A673 (cell line): Measurements from ENCODE around the gene HTR3A. TPM values are rescaled to one million over a fixed set of nuclear protein-coding genes. Genes with fewer than 3 reads are reported as not detected.

Experiments used
- BruUV-seq: library from RNA; stranded (reverse); fragments of 400-500 nt; replicated peaks from 2 replicates; lab custom pipeline; 2021; lab: Mats Ljungman, UMichigan
- CTCF ChIA-PET: fragments of 300-600 bp; sonication (Branson Sonifier 250); formaldehyde crosslinking; loops from one replicate; lab custom pipeline; 2022; ENCODE audit warnings: antibody characterized with exemption; lab: Charles Lee
- POLR2A ChIA-PET: fragments of 300-600 bp; sonication (Branson Sonifier 250); formaldehyde crosslinking; loops from one replicate; lab custom pipeline; 2022; ENCODE audit warnings: antibody characterized with exemption; ENCODE audit not compliant: low non-redundant PET; lab: Charles Lee
- DNase-seq: peaks from one replicate; pipeline ENCODE4 v3.0.0-alpha.2; 2015; ENCODE audit warnings: low spot score
- H3K27ac ChIP-seq: fragments of 200-600 bp; sonication (generic); 2 replicates; pipeline ENCODE4 v1.5.1; 2016; ENCODE audit warnings: mixed run types, low read depth, mild to moderate bottlenecking, mixed read lengths, antibody characterized with exemption, low read length; ENCODE audit not compliant: poor library complexity, severe bottlenecking
- H3K27me3 ChIP-seq: fragments of 200-600 bp; sonication (generic); replicated peaks from 2 replicates; pipeline ENCODE4 v1.6.1; 2017; ENCODE audit warnings: mixed run types, low read depth, mild to moderate bottlenecking, mixed read lengths, antibody characterized with exemption, low read length; ENCODE audit not compliant: insufficient read depth, poor library complexity
- H3K36me3 ChIP-seq: fragments of 200-600 bp; sonication (generic); 2 replicates; pipeline ENCODE4 v1.6.1; 2016; ENCODE audit warnings: mixed run types, mild to moderate bottlenecking, mixed read lengths, antibody characterized with exemption, low read length; ENCODE audit not compliant: insufficient read depth, poor library complexity, severe bottlenecking
- H3K4me1 ChIP-seq: fragments of 200-600 bp; sonication (generic); 2 replicates; pipeline ENCODE4 v1.6.1; 2017; ENCODE audit warnings: mixed run types, mild to moderate bottlenecking, mixed read lengths, antibody characterized with exemption, low read length; ENCODE audit not compliant: insufficient read depth, poor library complexity, severe bottlenecking
- H3K4me3 ChIP-seq: fragments of 200-600 bp; sonication (generic); 2 replicates; pipeline ENCODE4 v1.5.1; 2016; ENCODE audit warnings: low read depth, mixed run types, mild to moderate bottlenecking, mixed read lengths, low read length; ENCODE audit not compliant: poor library complexity, severe bottlenecking
- H3K9me3 ChIP-seq: fragments of 200-600 bp; sonication (generic); 2 replicates; pipeline ENCODE4 v1.6.1; 2016; ENCODE audit warnings: mixed run types, low read depth, mild to moderate bottlenecking, mixed read lengths, antibody characterized with exemption, low read length; ENCODE audit not compliant: poor library complexity, severe bottlenecking
- CTCF ChIP-seq: fragments of 300-800, 200-600 bp; sonication (generic); conservative IDR thresholded peaks from 2 replicates; pipeline ENCODE4 v1.5.1; 2017; ENCODE audit warnings: low read depth, mild to moderate bottlenecking, antibody characterized with exemption, low read length, moderate library complexity, mixed read lengths
- EZH2 ChIP-seq: fragments of 200-600 bp; sonication (generic); IDR thresholded peaks from 2 replicates; pipeline ENCODE4 v1.6.1; 2017; ENCODE audit warnings: borderline replicate concordance, low read depth, mild to moderate bottlenecking, mixed read lengths, antibody characterized with exemption, low read length; ENCODE audit not compliant: poor library complexity, severe bottlenecking
- intact Hi-C: fragments of 100-400 bp; cut with micrococcal nuclease; formaldehyde crosslinking; loops from one replicate; pipeline ENCODE4 v1.10.0; 2022; ENCODE audit not compliant: unreplicated experiment
- total RNA-seq: library from RNA; stranded (reverse); gene quantifications from 2 replicates; pipeline ENCODE4 v1.2.3, GENCODE V29; 2021

The HTR3A gene
- total RNA-seq, 1 experiment from 2014 or later = not detected

GRCh38 chr11:113992459-113993110, 17.7 kb downstream of the HTR3A start:
- CTCF ChIA-PET = interaction anchor here (0.7 to 5.9 kb wide), 2 partner anchors 174 to 268 kb away, joined by 5 to 71 read pairs; no protein-coding TSS in a partner anchor
- peak; percentile 68 for DNase-seq
- Histone ChIP-seq H3K4me3 (no peak overlapping the region), H3K27me3 (peaks cover 9% of the 10 kb centered on the region), H3K27ac (no peak overlapping the region), H3K36me3 (no peaks in the 10 kb centered on the region), H3K4me1 (peaks cover 16% of the 10 kb centered on the region), H3K9me3 (no peaks in the 10 kb centered on the region)
- TF ChIP-seq EZH2 (no peak), CTCF (no peak)
- POLR2A ChIA-PET = interaction anchor here (0.7 kb wide), 1 partner anchor 87 kb away, joined by 3 read pairs; no protein-coding TSS in a partner anchor
- no TSS peak for BruUV-seq
- intact Hi-C loops = loop anchor here (2.0 to 5.0 kb wide), 2 partner anchors 85 to 96 kb away; no protein-coding TSS in a partner anchor

- Histone ChIP-seq H3K9me3 (no peaks in the 10 kb centered on the region), H3K36me3 (no peaks in the 10 kb centered on the region), H3K27ac (no peak overlapping the region), H3K4me1 (peaks cover 16% of the 10 kb centered on the region), H3K4me3 (no peak overlapping the region), H3K27me3 (peaks cover 2% of the 10 kb centered on the region)
- ChIA-PET POLR2A (interaction anchor here (0.7 kb wide), 1 partner anchor 224 kb away, joined by 3 read pairs; no protein-coding TSS in a partner anchor), CTCF (interaction anchor here (0.6 to 5.9 kb wide), 4 partner anchors 93 to 346 kb away, joined by 3 to 71 read pairs (median 4); no protein-coding TSS in a partner anchor)
- peak; percentile 45 for DNase-seq
- intact Hi-C loops = loop anchor here (1.0 to 5.0 kb wide), 2 partner anchors 83 to 267 kb away; no protein-coding TSS in a partner anchor
- TF ChIP-seq CTCF (peak; percentile 93), EZH2 (no peak)
- BruUV-seq = no TSS peak
Measured at GRCh38 chr11:113994077-113994954, 19.4 kb downstream of the HTR3A start.

- no peaks in the 10 kb centered on the region for H3K36me3 ChIP-seq
- ChIA-PET POLR2A (no interaction called here), CTCF (interaction anchor here (1.5 kb wide), 1 partner anchor 264 kb away, joined by 4 read pairs; no protein-coding TSS in a partner anchor)
- no peaks in the 10 kb centered on the region for H3K9me3 ChIP-seq
- BruUV-seq = no TSS peak
- no peak overlapping the region for H3K27ac ChIP-seq
- intact Hi-C loops = no loop called here
- DNase-seq = no peak
- H3K27me3 ChIP-seq = no peaks in the 10 kb centered on the region
- no peak overlapping the region for H3K4me3 ChIP-seq
- H3K4me1 ChIP-seq = peaks cover 8% of the 10 kb centered on the region
- TF ChIP-seq CTCF (no peak), EZH2 (no peak)
Measured at GRCh38 chr11:113997473-113997872, 22.6 kb downstream of the HTR3A start.
